Osteocyte (in vitro differentiated cells): Measurements from ENCODE around the gene SAA2. TPM values are rescaled to one million over a fixed set of nuclear protein-coding genes. Genes with fewer than 3 reads are reported as not detected.
"Not testable (repeated sequence)": the region's sequence is repeated elsewhere in the genome, so short reads cannot be mapped to it uniquely, and the experiment has no call there.

Experiments used
- DNase-seq: peaks from one replicate; pipeline ENCODE4 v3.0.0; 2021; ENCODE audit warnings: mixed read lengths; ENCODE audit not compliant: unreplicated experiment; ENCODE audit errors: extremely low spot score
- H3K27ac Mint-ChIP-seq: one replicate; pipeline ENCODE4 v1.8.0; 2021; ENCODE audit warnings: mild to moderate bottlenecking, mixed read lengths; ENCODE audit not compliant: unreplicated experiment
- H3K27me3 Mint-ChIP-seq: one replicate; pipeline ENCODE4 v1.8.0; 2021; ENCODE audit warnings: mixed read lengths; ENCODE audit not compliant: unreplicated experiment
- H3K36me3 Mint-ChIP-seq: one replicate; pipeline ENCODE4 v1.8.0; 2021; ENCODE audit warnings: mixed read lengths; ENCODE audit not compliant: unreplicated experiment
- H3K4me1 Mint-ChIP-seq: one replicate; pipeline ENCODE4 v1.8.0; 2021; ENCODE audit warnings: mixed read lengths; ENCODE audit not compliant: unreplicated experiment
- H3K4me3 Mint-ChIP-seq: one replicate; pipeline ENCODE4 v1.8.0; 2021; ENCODE audit warnings: mild to moderate bottlenecking, moderate library complexity, mixed read lengths; ENCODE audit not compliant: unreplicated experiment
- H3K9me3 Mint-ChIP-seq: one replicate; pipeline ENCODE4 v1.8.0; 2021; ENCODE audit warnings: mixed read lengths; ENCODE audit not compliant: unreplicated experiment
- CTCF ChIP-seq: fragments of 200-600 bp; sonication (generic); IDR thresholded peaks from 2 replicates; pipeline ENCODE4 v1.5.0; 2021; ENCODE audit warnings: antibody characterized with exemption, mild to moderate bottlenecking, moderate library complexity
- total RNA-seq: library from RNA; stranded (reverse); gene quantifications from 2 replicates; pipeline ENCODE4 v1.2.1, GENCODE V29; 2021

SAA2 gene
- total RNA-seq, 1 donor from 2014 or later = not detected

- Mint-ChIP-seq H3K4me3 (no peak within 1 kb of the TSS), H3K27ac (no peak within 1 kb of the TSS), H3K4me1 (no peaks in the 10 kb centered on the region), H3K36me3 (no peaks in the 10 kb centered on the region), H3K9me3 (no peaks in the 10 kb centered on the region), H3K27me3 (no peaks in the 10 kb centered on the region)
- DNase-seq = no peak
- no peak for TF ChIP-seq CTCF
Measured at GRCh38 chr11:18265949-18266348, 17.5 kb upstream of the SAA2 start, which contains the start of gene SAA1. TSS of gene SAA1 (plus strand) at chr11:18266264. CDS start at chr11:18266888, 624 bp downstream.

GRCh38 chr11:18264677-18265555 is 16.4 kb upstream of the SAA2 start:
- TF ChIP-seq CTCF = no peak
- Mint-ChIP-seq H3K27me3 (no peaks in the 10 kb centered on the region), H3K36me3 (no peaks in the 10 kb centered on the region), H3K27ac (no peak overlapping the region), H3K4me3 (no peak overlapping the region), H3K9me3 (no peaks in the 10 kb centered on the region), H3K4me1 (no peaks in the 10 kb centered on the region)
- no peak for DNase-seq

GRCh38 chr11:18264035-18264434 is 15.6 kb upstream of the SAA2 start:
- Mint-ChIP-seq H3K9me3 (no peaks in the 10 kb centered on the region), H3K36me3 (no peaks in the 10 kb centered on the region), H3K27ac (no peak overlapping the region), H3K4me1 (no peaks in the 10 kb centered on the region), H3K4me3 (no peak overlapping the region), H3K27me3 (no peaks in the 10 kb centered on the region)
- no peak for DNase-seq
- no peak for TF ChIP-seq CTCF

- not testable (repeated sequence) for DNase-seq, H3K36me3 Mint-ChIP-seq, H3K27ac Mint-ChIP-seq, H3K27me3 Mint-ChIP-seq, H3K9me3 Mint-ChIP-seq, H3K4me3 Mint-ChIP-seq, H3K4me1 Mint-ChIP-seq
Measured at GRCh38 chr11:18262681-18263350, 14.3 kb upstream of the SAA2 start.

GRCh38 chr11:18261721-18262120 is 13.3 kb upstream of the SAA2 start:
- no peak for DNase-seq
- H3K4me3 Mint-ChIP-seq = no peak overlapping the region
- TF ChIP-seq CTCF = no peak
- H3K36me3 Mint-ChIP-seq = no peaks in the 10 kb centered on the region
- H3K4me1 Mint-ChIP-seq = no peaks in the 10 kb centered on the region
- no peaks in the 10 kb centered on the region for H3K27me3 Mint-ChIP-seq
- H3K27ac Mint-ChIP-seq = no peak overlapping the region
- no peaks in the 10 kb centered on the region for H3K9me3 Mint-ChIP-seq
